ENCODE measurements around the gene RAMACL.
A peak's percentile ranks its signal among the peaks of the same experiment; 100 is the strongest.

Gene RAMACL

DNA sequence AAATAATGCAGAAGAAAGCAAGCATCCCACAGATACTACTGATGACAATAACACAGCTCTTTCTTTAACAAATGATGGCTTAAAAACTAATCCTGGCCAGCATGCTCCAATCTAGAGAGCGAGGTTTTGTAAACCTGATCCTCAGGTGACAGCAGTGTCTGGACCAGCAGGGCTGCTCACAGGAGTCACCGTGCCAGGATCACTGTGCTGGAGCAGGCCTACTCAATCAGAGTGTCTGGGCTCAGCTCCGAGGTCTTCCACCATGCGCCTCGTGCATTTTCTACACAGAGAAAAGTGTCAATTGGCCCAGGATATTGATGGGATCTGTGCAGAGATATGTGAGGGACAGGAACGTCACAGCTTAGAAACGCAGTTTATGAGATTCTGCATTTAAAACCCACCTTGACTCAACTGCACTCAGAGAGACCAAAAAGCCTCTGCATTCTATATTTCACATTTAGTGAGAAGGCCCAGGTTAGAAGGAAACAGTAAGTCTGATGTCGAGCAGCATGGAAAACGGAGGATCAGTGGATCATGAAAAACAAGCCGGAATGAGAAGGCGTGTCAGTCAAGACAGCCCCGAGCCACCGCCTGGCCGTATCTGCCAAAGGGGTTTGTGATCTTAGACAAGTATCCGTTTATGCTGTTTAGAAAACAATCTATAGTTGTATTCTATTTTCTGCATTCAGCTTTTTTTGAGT lies 7.8 kb downstream of the RAMACL start:
- no peak for DNase-seq (ENCODE audit: low read depth in 2 of 2)

GRCh38 chr6:166575205-166575604 lies 11.3 kb downstream of the RAMACL start:
- no peak for DNase-seq (ENCODE audit: low read depth in 2 of 2)

DNA sequence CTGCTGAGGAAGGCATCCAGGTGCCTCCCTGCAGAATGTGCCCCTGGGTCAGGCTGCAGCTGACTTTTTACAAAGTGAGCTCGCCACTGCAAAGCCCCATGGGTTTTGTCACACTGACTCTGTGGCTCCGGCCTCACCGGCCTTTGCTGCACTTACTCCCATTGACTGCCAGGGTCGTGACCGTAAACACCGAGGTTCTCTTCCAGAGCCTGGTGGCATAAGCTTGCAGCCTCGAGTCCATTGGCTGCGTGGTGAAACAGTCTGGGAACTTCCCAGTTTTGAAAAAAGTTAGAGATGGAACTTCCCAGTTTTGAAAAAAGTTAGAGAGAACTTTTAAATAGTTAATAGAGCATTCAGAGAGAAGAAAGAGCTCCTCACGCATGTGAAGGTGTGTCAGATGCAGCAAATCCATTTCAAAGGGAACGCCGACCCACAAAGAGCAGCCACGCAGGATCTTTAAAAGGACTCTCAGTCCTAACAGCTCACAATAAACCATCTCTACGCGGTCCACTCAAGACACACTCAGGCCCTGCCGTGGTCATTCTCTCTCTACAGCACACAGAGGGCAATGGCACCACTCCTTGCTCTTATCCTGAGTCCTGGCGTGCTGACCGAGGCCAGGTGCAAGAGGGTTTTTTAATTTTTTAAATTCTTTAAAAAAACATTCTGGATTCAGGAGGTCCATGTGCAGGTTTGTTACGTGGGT lies 12.8 kb downstream of the RAMACL start:
- DNase-seq (ENCODE audit: low read depth in 2 of 2), result no peak

- DNase-seq (ENCODE audit: low read depth in 2 of 2), result no peak
These were observed 13.9 kb downstream of the RAMACL start for GRCh38 chr6:166572370-166573261.

- DNase-seq (ENCODE audit: low read depth in 2 of 2), result no peak
These were observed 15.4 kb downstream of the RAMACL start for GRCh38 chr6:166570929-166571713.

- DNase-seq (ENCODE audit: low read depth in 2 of 2), result no peak
These were observed 17.3 kb downstream of the RAMACL start for GRCh38 chr6:166569206-166569605.

DNA sequence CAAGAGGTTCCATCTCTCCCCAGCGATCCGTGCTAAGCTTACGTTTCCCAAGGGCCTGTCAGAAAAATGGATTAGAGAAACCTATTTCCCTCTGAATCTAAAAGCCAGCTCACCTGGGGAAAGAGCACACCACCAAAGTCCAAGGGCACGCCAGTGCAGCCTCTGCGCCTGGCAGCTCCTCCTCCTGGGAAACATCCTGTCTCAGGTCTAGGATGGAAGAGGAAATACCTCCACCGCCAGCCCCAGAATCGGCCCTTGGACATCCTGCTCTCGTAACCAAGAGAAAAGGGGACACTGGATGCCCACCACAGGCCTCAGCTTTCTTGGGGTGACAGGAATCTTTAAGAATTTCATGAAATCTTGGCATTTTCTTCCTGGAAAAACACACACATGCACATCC lies 18.7 kb downstream of the RAMACL start:
- DNase-seq (ENCODE audit: low read depth in 2 of 2), result no peak

GRCh38 chr6:166567107-166567506 lies 19.4 kb downstream of the RAMACL start:
- peak; percentile 76 to 79 for DNase-seq (ENCODE audit: low read depth in 2 of 2)

GRCh38 chr6:166566026-166567011 lies 20.2 kb downstream of the RAMACL start:
- DNase-seq (ENCODE audit: low read depth in 2 of 2), result no peak

GRCh38 chr6:166565084-166565967 lies 21.2 kb downstream of the RAMACL start:
- no peak for DNase-seq (ENCODE audit: low read depth in 2 of 2)

DNA sequence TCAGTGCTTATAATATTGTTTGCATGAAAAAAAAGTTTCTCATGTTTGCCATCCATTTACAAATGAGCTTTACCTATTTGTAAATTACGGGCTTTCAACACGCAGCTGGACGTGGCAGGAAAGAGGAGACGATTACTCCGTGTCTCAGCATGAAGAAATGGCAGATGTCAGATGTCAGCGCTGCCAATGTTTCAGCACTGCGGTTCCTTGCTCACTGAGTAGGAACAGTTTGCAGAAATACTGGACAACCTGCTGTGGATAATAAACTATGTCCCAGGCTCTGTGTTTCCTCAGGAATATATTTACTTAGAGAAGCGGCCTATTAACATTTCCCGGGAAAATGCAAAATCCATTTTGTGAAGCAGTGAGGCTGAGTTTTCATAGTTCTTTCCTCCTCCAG lies 22.7 kb downstream of the RAMACL start:
- DNase-seq (ENCODE audit: low read depth in 2 of 2), result no peak

DNA sequence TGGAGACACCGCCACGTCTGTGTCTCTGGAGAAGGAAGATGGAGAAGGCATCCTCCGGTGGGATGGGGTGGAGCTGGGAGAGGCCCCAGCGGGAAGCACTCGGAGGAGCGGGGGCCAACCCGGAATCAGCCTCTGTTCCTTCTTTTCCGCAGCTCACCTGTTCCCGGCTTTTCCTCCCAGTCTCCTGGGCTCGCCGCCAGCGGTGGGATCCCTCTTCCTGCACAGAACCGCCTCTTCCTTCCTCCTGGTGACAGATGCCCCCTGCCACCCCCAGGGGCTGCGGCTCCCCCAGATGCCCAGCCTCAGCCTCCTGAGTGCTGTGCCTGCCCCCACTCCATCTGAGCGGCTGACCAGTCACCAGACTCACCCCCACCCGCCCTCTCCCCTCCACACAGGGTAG lies 23.3 kb downstream of the RAMACL start:
- DNase-seq (ENCODE audit: low read depth in 2 of 2), result no peak

DNA sequence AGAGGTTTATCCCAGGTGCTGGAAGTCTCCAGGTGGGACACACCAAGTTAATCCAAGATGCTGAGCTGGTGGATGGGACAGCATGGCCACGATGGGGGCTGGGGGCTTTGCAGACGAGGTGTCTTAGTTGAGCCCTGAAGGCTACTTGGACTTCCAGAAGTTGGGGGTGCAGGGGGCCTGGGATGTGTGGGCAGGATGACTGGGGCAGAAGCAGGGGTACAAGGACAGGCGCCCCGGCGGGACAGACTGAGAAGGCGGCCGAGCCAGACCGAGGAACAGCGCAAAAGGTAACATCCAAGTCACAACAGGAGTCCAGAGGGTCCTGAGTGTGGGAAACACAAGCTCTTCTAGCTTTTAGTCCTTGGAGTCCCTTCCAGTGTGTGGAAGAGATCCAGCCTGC lies 23.8 kb downstream of the RAMACL start:
- DNase-seq (ENCODE audit: low read depth in 2 of 2), result no peak

GRCh38 chr6:166561771-166562359 lies 24.6 kb downstream of the RAMACL start:
- DNase-seq (ENCODE audit: low read depth in 2 of 2), result no peak

DNA sequence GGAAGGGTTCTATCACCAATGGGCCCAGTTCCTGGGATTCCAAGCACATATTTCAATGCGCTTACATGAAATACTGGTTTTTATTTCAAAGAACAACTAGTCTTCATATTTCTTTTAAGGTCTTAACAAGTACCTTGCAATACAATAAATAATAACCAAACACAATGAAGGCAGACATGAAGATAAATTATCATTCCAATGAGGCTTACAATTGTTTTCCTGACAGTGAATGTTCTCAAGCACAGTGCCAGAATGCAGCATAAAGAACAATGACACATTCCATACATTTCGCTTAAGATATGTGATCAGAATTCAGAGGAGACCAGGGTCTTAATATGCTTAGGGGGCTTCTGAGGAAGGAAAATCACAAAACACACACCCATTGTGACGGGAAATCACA lies 26.3 kb downstream of the RAMACL start:
- DNase-seq (ENCODE audit: low read depth in 2 of 2), result no peak

- no peak for DNase-seq (ENCODE audit: low read depth in 2 of 2)
These were observed 26.8 kb downstream of the RAMACL start for GRCh38 chr6:166559662-166560061.

- no peak for DNase-seq (ENCODE audit: low read depth in 2 of 2)
These were observed 27.3 kb downstream of the RAMACL start for GRCh38 chr6:166559211-166559610.

DNA sequence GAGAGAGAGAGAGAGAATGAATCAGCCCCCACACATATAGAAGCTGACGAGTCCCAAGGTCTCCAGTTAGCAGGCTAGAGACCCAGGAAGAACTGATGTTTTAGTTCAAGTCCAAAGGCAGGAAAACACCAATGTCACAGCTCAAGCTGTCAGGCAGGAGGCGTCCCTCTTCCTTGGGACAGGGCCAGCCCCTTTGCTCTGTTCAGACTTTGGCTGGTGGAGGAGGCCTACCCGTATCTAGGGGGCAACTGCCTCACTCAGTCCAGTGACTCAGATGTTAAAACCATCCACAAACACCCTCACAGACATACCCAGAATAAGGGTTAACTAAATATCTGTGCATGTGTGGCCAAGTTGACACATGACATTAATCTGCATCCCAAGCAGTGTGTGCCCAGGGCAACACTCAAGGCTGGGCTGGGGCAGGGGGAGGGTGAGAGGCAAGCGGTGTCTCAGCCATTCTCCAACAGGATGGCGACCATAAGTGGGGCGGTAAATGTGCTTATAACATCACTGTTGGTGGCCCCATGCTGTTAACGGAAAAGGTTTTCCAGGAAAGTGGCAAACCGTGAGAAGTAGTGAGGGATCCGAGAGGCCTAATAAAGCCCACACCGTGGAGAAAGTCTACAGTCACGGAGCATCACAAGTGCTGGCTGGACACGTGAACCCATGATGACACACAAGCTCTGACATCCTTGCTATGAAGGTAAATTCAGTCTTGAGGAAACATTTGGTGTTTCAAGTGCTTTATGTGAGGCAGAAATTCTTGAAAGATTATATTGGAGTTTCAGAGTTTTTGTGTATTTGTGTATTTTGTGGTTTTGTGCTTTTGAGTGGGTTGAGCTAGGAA lies 28.1 kb downstream of the RAMACL start:
- DNase-seq (ENCODE audit: low read depth in 2 of 2), result no peak
